Skeletal muscle cell (primary cell): ENCODE measurements around the gene ZNF654.
A peak's percentile ranks its signal among the peaks of the same experiment; 100 is the strongest.

Experiments
- DNase-seq: peaks from one replicate; pipeline ENCODE4 v3.0.0-alpha.2; 2010; ENCODE audit warnings: low read depth
- H3K4me3 ChIP-seq: 2 replicates; pipeline ENCODE4 v1.5.1; 2011; ENCODE audit warnings: low read depth, mild to moderate bottlenecking, control low read depth, low read length, moderate library complexity

ZNF654 gene

GRCh38 chr3:88131695-88132094 lies 72.6 kb downstream of the ZNF654 start:
- no peak overlapping the region for H3K4me3 ChIP-seq
- no peak for DNase-seq

GRCh38 chr3:88132894-88133293 lies 73.8 kb downstream of the ZNF654 start:
- DNase-seq: no peak
- H3K4me3 ChIP-seq: no peak overlapping the region

- no peak overlapping the region for H3K4me3 ChIP-seq
- DNase-seq: no peak
These were observed 74.7 kb downstream of the ZNF654 start for GRCh38 chr3:88133711-88134263.

- no peak overlapping the region for H3K4me3 ChIP-seq
- peak; percentile 33 for DNase-seq
These were observed 78.8 kb downstream of the ZNF654 start for GRCh38 chr3:88137836-88138235.

- H3K4me3 ChIP-seq: no peak overlapping the region
- peak; percentile 62 for DNase-seq
These were observed 82.5 kb downstream of the ZNF654 start for GRCh38 chr3:88141458-88142083.

- peak; percentile 34 for DNase-seq
- H3K4me3 ChIP-seq: no peak overlapping the region
These were observed 83.1 kb downstream of the ZNF654 start for GRCh38 chr3:88142094-88142624.

GRCh38 chr3:88147261-88147660 lies 88.2 kb downstream of the ZNF654 start:
- no peak for DNase-seq
- no peak overlapping the region for H3K4me3 ChIP-seq

GRCh38 chr3:88148651-88149050 lies 89.6 kb downstream of the ZNF654 start:
- no peak for DNase-seq

GRCh38 chr3:88149101-88149508 lies 90.0 kb downstream of the ZNF654 start:
- peak overlapping the region; percentile 98 for H3K4me3 ChIP-seq
- DNase-seq: no peak

More at GRCh38 chr3:88148651-88149050, 89.6 kb downstream of the ZNF654 start:
- H3K4me3 ChIP-seq: peak overlapping the region; percentile 98

- DNase-seq: peak; percentile 64
- peak within 1 kb of the TSS; percentile 98 for H3K4me3 ChIP-seq
These were observed 90.7 kb downstream of the ZNF654 start, which contains the start of gene C3orf38 for GRCh38 chr3:88149509-88150362. Gene C3orf38, plus strand, starts transcription at chr3:88149959. Its CDS starts 94 bp downstream, at chr3:88150053.

GRCh38 chr3:88150371-88150770 lies 91.3 kb downstream of the ZNF654 start:
- peak overlapping the region; percentile 98 for H3K4me3 ChIP-seq
- no peak for DNase-seq

GRCh38 chr3:88150806-88151205 lies 91.8 kb downstream of the ZNF654 start:
- DNase-seq: no peak
- H3K4me3 ChIP-seq: peak overlapping the region; percentile 98

GRCh38 chr3:88151358-88151757 lies 92.3 kb downstream of the ZNF654 start:
- H3K4me3 ChIP-seq: peak overlapping the region; percentile 98
- DNase-seq: no peak

- H3K4me3 ChIP-seq: no peak overlapping the region
- no peak for DNase-seq
These were observed 93.8 kb downstream of the ZNF654 start for GRCh38 chr3:88152841-88153240.

- no peak for DNase-seq
- no peak overlapping the region for H3K4me3 ChIP-seq
These were observed 107.4 kb downstream of the ZNF654 start for GRCh38 chr3:88166419-88166971.

GRCh38 chr3:88167173-88167572 lies 108.1 kb downstream of the ZNF654 start:
- no peak overlapping the region for H3K4me3 ChIP-seq
- DNase-seq: no peak

- no peak for DNase-seq
- H3K4me3 ChIP-seq: no peak overlapping the region
These were observed 108.6 kb downstream of the ZNF654 start for GRCh38 chr3:88167704-88168103.

- no peak overlapping the region for H3K4me3 ChIP-seq
- no peak for DNase-seq
These were observed 109.1 kb downstream of the ZNF654 start for GRCh38 chr3:88168171-88168570.

- H3K4me3 ChIP-seq: no peak overlapping the region
- peak; percentile 18 for DNase-seq
These were observed 121.4 kb downstream of the ZNF654 start for GRCh38 chr3:88180398-88180999.
